Astrocyte (in vitro differentiated cells and primary cell): Measurements from ENCODE around the gene RBX1.

Source experiments
- CTCF ChIP-seq: IDR thresholded peaks from 2 replicates; pipeline ENCODE4 v1.5.1; 2011; ENCODE audit warnings: low read depth, mild to moderate bottlenecking, inconsistent platforms, low read length, moderate library complexity; ENCODE audit not compliant: insufficient read depth
- EZH2 ChIP-seq: IDR thresholded peaks from 2 replicates; pipeline ENCODE4 v1.6.1; 2012; ENCODE audit warnings: mild to moderate bottlenecking, low read length, inconsistent platforms; ENCODE audit not compliant: insufficient read depth

- TF ChIP-seq EZH2 (no peak), CTCF (no peak)
Measured at GRCh38 chr22:40932396-40932795, 18.8 kb upstream of the RBX1 start.
